IPS-NIHi7 (cell line): ENCODE measurements around the gene SMG9.
"Not testable (repeated sequence)": the region's sequence is repeated elsewhere in the genome, so short reads cannot be mapped to it uniquely, and the experiment has no call there.

ENCODE experiments used
- DNase-seq: peaks from one replicate; pipeline ENCODE4 v3.0.0; 2012; ENCODE audit warnings: mixed read lengths; ENCODE audit errors: extremely low spot score

Gene SMG9

GRCh38 chr19:43780706-43781525 is 26.2 kb upstream of the SMG9 start, which contains the start of gene KCNN4:
KCNN4 (minus strand) TSS chr19:43780973; CDS start chr19:43780861, 112 bp downstream.
- DNase-seq = no peak

GRCh38 chr19:43779820-43780219 is 25.1 kb upstream of the SMG9 start:
- DNase-seq = no peak

- no peak for DNase-seq
These were observed 24.5 kb upstream of the SMG9 start for GRCh38 chr19:43779147-43779819.

GRCh38 chr19:43778651-43779050 is 23.9 kb upstream of the SMG9 start:
- DNase-seq = no peak

GRCh38 chr19:43777163-43777695 is 22.5 kb upstream of the SMG9 start:
- DNase-seq = no peak

GRCh38 chr19:43776286-43776685 is 21.5 kb upstream of the SMG9 start:
- DNase-seq = no peak

- no peak for DNase-seq
These were observed 20.6 kb upstream of the SMG9 start for GRCh38 chr19:43775299-43775890.

- not testable (repeated sequence) for DNase-seq
These were observed 20.1 kb upstream of the SMG9 start for GRCh38 chr19:43774940-43775258.

GRCh38 chr19:43774103-43774939 is 19.6 kb upstream of the SMG9 start:
- DNase-seq = peak; percentile 85

- peak; percentile 43 for DNase-seq
These were observed 19.0 kb upstream of the SMG9 start for GRCh38 chr19:43773725-43774102.

- DNase-seq = no peak
These were observed 14.5 kb upstream of the SMG9 start for GRCh38 chr19:43769256-43769655.

GRCh38 chr19:43768273-43769050 is 13.7 kb upstream of the SMG9 start:
- DNase-seq = no peak

GRCh38 chr19:43767818-43768217 is 13.1 kb upstream of the SMG9 start:
- no peak for DNase-seq

GRCh38 chr19:43767316-43767715 is 12.6 kb upstream of the SMG9 start:
- DNase-seq = no peak

- DNase-seq = no peak
These were observed 11.9 kb upstream of the SMG9 start for GRCh38 chr19:43766755-43767043.

GRCh38 chr19:43765109-43765876 is 10.5 kb upstream of the SMG9 start:
- peak; percentile 45 for DNase-seq

- DNase-seq = not testable (repeated sequence)
These were observed 9.9 kb upstream of the SMG9 start for GRCh38 chr19:43764684-43765083.

- DNase-seq = no peak
These were observed 8.7 kb upstream of the SMG9 start for GRCh38 chr19:43763473-43763939.

- no peak for DNase-seq
These were observed 8.1 kb upstream of the SMG9 start for GRCh38 chr19:43762814-43763213.

- no peak for DNase-seq
These were observed 6.2 kb upstream of the SMG9 start for GRCh38 chr19:43760941-43761340.
